GM19351 (cell line): ENCODE results near the gene PDZD2.

Source experiments
- ATAC-seq: cut with Tn5 transposase; IDR thresholded peaks from one replicate; pipeline ENCODE4 v1.9.1; 2021; ENCODE audit warnings: mild to moderate bottlenecking, moderate library complexity; ENCODE audit not compliant: unreplicated experiment

Gene PDZD2

GRCh38 chr5:31913808-31914207 is 274.9 kb downstream of the PDZD2 start:
- no peak for ATAC-seq

GRCh38 chr5:31916327-31916726 is 277.4 kb downstream of the PDZD2 start:
- ATAC-seq = no peak

- no peak for ATAC-seq
Measured at GRCh38 chr5:31918739-31919138, 279.8 kb downstream of the PDZD2 start.

DNA sequence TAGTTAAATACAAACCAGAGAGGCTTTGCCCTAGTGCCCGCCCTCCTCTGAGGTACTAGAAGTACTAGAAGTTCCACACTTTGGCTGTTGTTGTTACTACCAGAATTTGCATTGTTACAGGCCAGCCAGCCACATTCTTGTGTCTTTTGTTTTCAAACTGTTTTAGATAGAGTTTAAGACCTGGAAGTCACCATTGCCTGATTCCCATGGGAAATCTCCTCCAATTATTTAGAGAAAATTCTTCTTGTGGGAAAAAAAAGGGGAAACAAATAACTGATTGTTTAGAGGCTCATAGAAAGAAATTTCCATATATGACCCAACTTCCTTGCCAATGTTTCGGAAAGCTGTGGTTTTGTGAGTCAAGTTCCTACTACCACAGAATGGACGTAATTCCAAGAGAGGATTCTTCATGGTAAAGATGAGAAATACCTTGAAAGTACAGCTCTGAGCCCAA is 282.9 kb downstream of the PDZD2 start:
- no peak for ATAC-seq

DNA sequence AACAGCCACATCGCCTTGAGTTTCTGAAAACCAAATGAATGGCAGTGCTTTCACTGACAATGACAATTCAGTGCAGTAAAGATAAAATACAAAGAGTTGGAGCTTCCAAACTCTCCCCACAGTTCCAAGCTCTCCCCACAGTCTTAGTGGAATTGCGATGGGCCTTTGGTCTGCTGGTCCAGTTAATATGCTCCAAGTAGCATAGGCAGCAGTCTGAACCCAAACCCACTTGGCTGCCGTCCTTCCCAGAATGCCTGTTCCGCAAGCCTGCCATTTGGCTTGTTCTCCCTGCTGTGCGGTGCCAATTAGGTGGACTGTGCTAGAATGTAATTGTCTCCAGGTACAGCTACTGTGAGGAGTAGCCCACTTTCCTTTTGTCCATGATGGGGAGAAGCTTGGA is 285.1 kb downstream of the PDZD2 start:
- no peak for ATAC-seq

GRCh38 chr5:31931874-31932273 is 292.9 kb downstream of the PDZD2 start:
- ATAC-seq = no peak

DNA sequence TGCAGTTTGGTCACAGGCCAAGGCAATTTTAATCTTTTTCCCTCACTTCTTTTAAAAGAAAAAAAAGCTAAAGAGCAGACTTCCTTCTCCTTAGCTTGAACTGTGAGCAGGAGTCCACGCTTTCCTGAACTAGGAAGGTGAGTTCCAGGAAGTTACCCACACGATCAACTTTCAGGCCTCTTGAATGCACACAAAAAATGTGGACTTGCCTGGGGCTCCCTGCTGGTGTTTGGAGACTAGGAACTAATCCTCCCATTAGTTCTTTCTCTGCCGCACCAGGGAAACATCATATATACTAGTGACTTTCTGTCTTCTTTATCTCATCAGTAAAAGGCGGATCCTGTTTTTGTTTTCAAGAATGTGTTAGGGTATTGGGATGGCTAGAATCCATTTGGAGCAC is 295.2 kb downstream of the PDZD2 start:
- no peak for ATAC-seq

- no peak for ATAC-seq
Measured at GRCh38 chr5:31935496-31936369, 296.8 kb downstream of the PDZD2 start.

GRCh38 chr5:31936683-31937082 is 297.8 kb downstream of the PDZD2 start:
- no peak for ATAC-seq

- ATAC-seq = no peak
Measured at GRCh38 chr5:31937226-31937625, 298.3 kb downstream of the PDZD2 start.

- ATAC-seq = no peak
Measured at GRCh38 chr5:31937703-31938102, 298.8 kb downstream of the PDZD2 start.

- ATAC-seq = no peak
Measured at GRCh38 chr5:31939151-31939550, 300.2 kb downstream of the PDZD2 start.

DNA sequence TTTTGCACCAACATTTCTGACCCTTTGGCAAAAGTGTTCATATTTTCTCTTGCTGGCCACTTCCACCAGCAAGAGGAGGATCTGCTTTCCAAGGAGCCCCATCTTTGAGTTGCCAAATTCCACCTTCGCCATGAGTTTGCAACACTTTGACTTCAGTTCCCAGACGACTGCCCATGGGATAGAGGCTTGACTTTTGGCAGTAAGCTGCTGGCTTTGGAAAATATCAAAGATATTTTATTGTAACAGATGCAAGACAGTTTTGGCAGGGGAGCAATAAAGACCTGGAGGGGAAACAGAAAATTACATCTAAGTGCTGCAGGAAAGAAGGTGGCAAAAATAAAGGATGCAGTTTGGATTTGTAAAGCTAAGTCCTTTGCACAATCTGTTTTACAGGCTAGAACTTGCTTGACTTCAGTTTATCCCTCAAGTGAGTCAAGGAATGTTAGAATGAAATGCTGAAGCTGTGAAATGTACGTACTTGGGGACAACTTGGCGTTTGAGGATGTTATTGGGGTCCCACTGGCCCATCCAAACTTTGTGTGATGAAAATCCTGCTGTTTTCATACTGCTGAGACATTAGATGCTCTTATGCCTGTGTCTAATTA is 302.3 kb downstream of the PDZD2 start:
- ATAC-seq = no peak

DNA sequence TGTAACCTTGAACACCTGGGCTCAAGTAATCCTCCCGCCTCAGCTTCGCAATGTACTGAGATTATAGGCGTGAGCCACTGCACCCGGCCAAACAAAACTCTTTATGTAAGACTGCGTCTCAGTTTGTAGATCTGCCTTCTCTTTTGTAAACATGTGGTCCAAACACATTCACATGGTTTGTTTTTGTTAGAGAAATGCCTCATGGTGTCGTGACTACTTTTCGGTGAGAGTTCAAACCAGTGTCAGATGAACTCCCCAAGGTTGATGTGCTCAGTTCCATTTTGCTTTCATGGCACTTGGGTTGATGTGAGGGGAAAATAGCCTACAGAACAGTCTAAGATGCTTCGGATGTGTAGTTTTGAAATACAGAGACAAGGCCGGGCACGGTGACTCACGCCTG is 303.6 kb downstream of the PDZD2 start:
- no peak for ATAC-seq

DNA sequence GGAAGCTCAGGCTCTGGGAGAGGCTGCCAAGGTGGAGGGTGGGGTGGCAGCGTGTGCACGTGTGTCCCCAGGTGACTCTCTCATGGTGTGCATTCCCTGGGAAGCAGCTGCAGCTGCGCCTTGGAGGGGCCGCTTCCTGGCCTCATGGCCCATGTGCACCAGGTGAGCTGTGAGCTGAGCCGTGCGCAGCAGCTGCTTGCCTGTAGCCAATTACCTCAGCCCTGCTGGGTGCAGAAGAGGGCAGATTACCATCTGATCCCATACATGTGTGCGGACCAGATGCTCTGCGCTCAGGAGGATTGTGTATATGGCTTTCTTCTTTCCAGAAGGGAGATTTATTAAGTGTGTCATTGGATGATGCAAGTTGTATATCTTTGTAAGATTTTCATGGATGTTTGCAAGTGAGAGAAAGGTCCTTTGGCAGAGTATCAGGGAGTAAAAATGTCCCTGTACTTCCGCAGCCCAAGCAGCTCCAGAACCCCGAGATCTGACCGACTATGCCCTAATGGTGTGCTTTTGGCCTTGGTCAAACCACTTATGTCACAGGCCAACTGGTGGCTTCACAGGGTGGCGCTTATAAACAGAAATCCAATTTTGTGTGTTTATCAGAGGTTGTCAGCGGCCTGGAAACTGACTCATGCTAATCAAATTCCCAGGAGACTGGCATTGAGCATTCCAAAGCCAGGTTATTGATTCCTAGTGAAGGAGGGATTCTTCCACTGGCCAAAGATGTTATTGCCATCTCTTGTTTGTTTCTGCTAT is 305.9 kb downstream of the PDZD2 start:
- ATAC-seq = no peak

- no peak for ATAC-seq
Measured at GRCh38 chr5:31948006-31948405, 309.1 kb downstream of the PDZD2 start.

DNA sequence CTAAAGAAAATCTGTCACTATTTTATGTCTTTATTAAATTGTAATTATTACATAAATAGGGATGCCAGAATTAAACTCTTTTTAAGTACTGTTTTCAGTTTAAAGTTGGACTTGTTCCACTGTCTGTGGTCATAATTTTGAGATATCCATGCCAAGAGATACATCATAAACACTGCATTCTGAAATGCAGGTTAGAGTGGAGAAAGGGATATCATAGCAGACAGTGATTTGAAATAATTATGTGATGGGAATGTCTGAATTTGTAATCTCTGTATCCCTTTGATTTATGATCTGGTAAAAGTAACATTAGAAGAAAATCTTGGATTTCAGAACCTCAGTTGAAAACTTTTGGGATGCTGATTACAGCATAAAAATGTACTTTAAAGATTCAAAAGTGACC is 313.1 kb downstream of the PDZD2 start:
- no peak for ATAC-seq

- ATAC-seq = no peak
Measured at GRCh38 chr5:31954091-31954490, 315.2 kb downstream of the PDZD2 start.

GRCh38 chr5:31957151-31957550 is 318.2 kb downstream of the PDZD2 start:
- ATAC-seq = no peak

DNA sequence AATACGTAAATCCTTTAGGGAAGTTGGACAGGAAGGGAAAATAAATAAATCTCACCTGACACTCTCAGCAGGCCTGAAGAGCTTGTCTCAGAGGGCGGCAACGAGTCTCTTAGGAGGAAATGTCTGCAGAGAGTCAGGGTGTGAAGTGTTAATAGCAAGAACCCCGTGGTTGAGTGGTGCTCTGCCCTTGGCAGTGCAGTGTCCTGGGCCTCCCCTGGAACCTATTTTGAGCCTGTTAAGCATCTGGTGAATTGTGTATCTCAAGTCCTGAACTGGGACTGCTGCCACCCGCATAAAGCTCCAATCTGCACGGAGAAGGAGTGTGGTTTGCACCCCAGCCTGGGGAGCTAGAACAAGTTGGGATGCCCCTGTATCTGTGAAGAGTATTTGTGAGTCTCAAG is 323.4 kb downstream of the PDZD2 start:
- no peak for ATAC-seq

DNA sequence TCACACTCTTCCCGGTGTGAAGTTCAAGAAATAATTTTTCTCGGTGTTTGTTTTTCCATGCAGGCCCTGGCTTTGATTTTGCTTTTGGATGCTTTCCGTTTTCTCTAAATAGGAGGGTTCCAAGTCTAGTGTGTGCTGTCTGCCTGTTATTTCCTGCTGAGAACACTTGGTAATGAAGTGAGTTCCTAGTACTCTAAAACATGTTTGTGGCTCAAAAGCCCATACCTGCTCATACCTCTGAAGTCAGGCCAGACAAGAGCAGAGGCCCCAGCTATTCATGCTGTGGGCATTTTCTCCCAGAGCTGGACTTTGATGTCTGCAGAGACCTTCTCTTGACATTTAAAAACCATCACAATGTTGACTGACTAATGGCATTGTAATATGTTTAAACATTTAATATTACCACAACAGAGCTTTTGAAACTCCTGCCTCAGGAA is 324.0 kb downstream of the PDZD2 start:
- no peak for ATAC-seq
